SU-DHL-6 (cell line): ENCODE measurements around the gene SMYD4.

Source experiments
- CTCF ChIP-seq: fragments of 200-600 bp; sonication (generic); IDR thresholded peaks from one replicate; pipeline ENCODE4 v1.5.1; 2017; ENCODE audit warnings: antibody characterized with exemption, mild to moderate bottlenecking, low read length, moderate library complexity; ENCODE audit not compliant: insufficient read depth, poor library complexity, severe bottlenecking
- EZH2phosphoT487 ChIP-seq: fragments of 200-600 bp; sonication (generic), shearing (Covaris generic); conservative IDR thresholded peaks from 2 replicates; pipeline ENCODE4 v1.6.1; 2018; ENCODE audit warnings: mild to moderate bottlenecking, antibody characterized with exemption, low read length, moderate library complexity, mixed read lengths

- no peak for TF ChIP-seq CTCF
- TF ChIP-seq EZH2phosphoT487, result no peak
These were observed 48.9 kb upstream of the SMYD4 start for GRCh38 chr17:1878419-1879121.
